ENCODE results near the gene ATG2A. TPM values are rescaled to one million over a fixed set of nuclear protein-coding genes. Genes with fewer than 3 reads are reported as not detected.
A peak's percentile ranks its signal among the peaks of the same experiment; 100 is the strongest.

ATG2A gene
- total RNA-seq, 1 experiment from 2014 or later, result 28.6 TPM

- H3K9me3 ChIP-seq (ENCODE audit: low read depth, low read length, poor library complexity, severe bottlenecking), result no peaks in the 10 kb centered on the region
- no TSS peak for BruUV-seq (replicated peaks)
- no peak overlapping the region for H3K4me3 ChIP-seq (ENCODE audit: low read depth, low read length, poor library complexity, severe bottlenecking)
- no peaks in the 10 kb centered on the region for H3K4me1 ChIP-seq (ENCODE audit: insufficient read depth, low read length, poor library complexity, severe bottlenecking)
- no peaks in the 10 kb centered on the region for H3K36me3 ChIP-seq (ENCODE audit: insufficient read depth, low read length, poor library complexity, severe bottlenecking)
- CTCF ChIA-PET, result no interaction called here
- H3K27ac ChIP-seq (ENCODE audit: low read depth, low read length, poor library complexity, severe bottlenecking), result no peak overlapping the region
- peak; percentile 28 for DNase-seq (ENCODE audit: low spot score)
- intact Hi-C loops (cut with micrococcal nuclease; ENCODE audit: unreplicated experiment), result no loop called here
- TF ChIP-seq EZH2 (IDR thresholded peaks at IDR 0.05; ENCODE audit: borderline replicate concordance, low read depth, low read length, poor library complexity, severe bottlenecking), result no peak
- TF ChIP-seq, protein P1, sequence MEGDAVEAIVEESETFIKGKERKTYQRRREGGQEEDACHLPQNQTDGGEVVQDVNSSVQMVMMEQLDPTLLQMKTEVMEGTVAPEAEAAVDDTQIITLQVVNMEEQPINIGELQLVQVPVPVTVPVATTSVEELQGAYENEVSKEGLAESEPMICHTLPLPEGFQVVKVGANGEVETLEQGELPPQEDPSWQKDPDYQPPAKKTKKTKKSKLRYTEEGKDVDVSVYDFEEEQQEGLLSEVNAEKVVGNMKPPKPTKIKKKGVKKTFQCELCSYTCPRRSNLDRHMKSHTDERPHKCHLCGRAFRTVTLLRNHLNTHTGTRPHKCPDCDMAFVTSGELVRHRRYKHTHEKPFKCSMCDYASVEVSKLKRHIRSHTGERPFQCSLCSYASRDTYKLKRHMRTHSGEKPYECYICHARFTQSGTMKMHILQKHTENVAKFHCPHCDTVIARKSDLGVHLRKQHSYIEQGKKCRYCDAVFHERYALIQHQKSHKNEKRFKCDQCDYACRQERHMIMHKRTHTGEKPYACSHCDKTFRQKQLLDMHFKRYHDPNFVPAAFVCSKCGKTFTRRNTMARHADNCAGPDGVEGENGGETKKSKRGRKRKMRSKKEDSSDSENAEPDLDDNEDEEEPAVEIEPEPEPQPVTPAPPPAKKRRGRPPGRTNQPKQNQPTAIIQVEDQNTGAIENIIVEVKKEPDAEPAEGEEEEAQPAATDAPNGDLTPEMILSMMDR (conservative IDR thresholded peaks at IDR 0.05; ENCODE audit: low read depth, low read length), result no peak
- POLR2A ChIA-PET (ENCODE audit: low non-redundant PET), result no interaction called here
- H3K27me3 ChIP-seq (replicated peaks; ENCODE audit: insufficient read depth, low read depth, low read length, poor library complexity), result peaks cover 10% of the 10 kb centered on the region
Measured at GRCh38 chr11:64959498-64959897, 42.5 kb upstream of the ATG2A start.

GRCh38 chr11:64954201-64954600, 37.2 kb upstream of the ATG2A start:
- H3K4me3 ChIP-seq (ENCODE audit: low read depth, low read length, poor library complexity, severe bottlenecking), result no peak overlapping the region
- no peaks in the 10 kb centered on the region for H3K9me3 ChIP-seq (ENCODE audit: low read depth, low read length, poor library complexity, severe bottlenecking)
- H3K36me3 ChIP-seq (ENCODE audit: insufficient read depth, low read length, poor library complexity, severe bottlenecking), result no peaks in the 10 kb centered on the region
- H3K4me1 ChIP-seq (ENCODE audit: insufficient read depth, low read length, poor library complexity, severe bottlenecking), result no peaks in the 10 kb centered on the region
- POLR2A ChIA-PET (ENCODE audit: low non-redundant PET), result no interaction called here
- no peak overlapping the region for H3K27ac ChIP-seq (ENCODE audit: low read depth, low read length, poor library complexity, severe bottlenecking)
- H3K27me3 ChIP-seq (replicated peaks; ENCODE audit: insufficient read depth, low read depth, low read length, poor library complexity), result peaks cover 20% of the 10 kb centered on the region
- DNase-seq (ENCODE audit: low spot score), result no peak
- intact Hi-C loops (cut with micrococcal nuclease; ENCODE audit: unreplicated experiment), result no loop called here
- no TSS peak for BruUV-seq (replicated peaks)
- CTCF ChIA-PET, result no interaction called here
- TF ChIP-seq, protein P1 (conservative IDR thresholded peaks at IDR 0.05; ENCODE audit: low read depth, low read length), result no peak
- TF ChIP-seq EZH2 (IDR thresholded peaks at IDR 0.05; ENCODE audit: borderline replicate concordance, low read depth, low read length, poor library complexity, severe bottlenecking), result no peak

DNA sequence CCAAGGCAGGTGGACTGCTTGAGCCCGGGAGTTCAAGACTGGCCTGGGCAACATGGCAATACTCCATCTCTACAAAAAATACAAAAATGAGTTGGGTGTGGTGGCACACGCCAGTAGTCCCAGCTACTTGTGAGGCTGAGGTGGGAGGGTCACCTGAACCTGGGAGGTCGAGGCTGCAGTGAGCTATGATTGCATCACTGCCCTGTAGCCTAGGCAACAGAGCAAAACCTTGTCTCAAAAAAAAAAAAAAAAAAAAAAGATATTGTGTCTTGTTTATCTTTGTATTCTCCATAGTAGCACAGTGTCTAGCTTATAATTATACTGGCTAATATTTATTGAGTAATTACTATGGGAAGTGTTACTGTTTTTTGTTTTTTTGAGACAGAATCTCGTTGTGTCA, 34.5 kb upstream of the ATG2A start:
- BruUV-seq (replicated peaks), result no TSS peak
- H3K36me3 ChIP-seq (ENCODE audit: insufficient read depth, low read length, poor library complexity, severe bottlenecking), result no peaks in the 10 kb centered on the region
- DNase-seq (ENCODE audit: low spot score), result no peak
- H3K4me1 ChIP-seq (ENCODE audit: insufficient read depth, low read length, poor library complexity, severe bottlenecking), result no peaks in the 10 kb centered on the region
- intact Hi-C loops (cut with micrococcal nuclease; ENCODE audit: unreplicated experiment), result no loop called here
- no peak overlapping the region for H3K27ac ChIP-seq (ENCODE audit: low read depth, low read length, poor library complexity, severe bottlenecking)
- no peaks in the 10 kb centered on the region for H3K9me3 ChIP-seq (ENCODE audit: low read depth, low read length, poor library complexity, severe bottlenecking)
- H3K4me3 ChIP-seq (ENCODE audit: low read depth, low read length, poor library complexity, severe bottlenecking), result no peak overlapping the region
- POLR2A ChIA-PET (ENCODE audit: low non-redundant PET), result interaction anchor here (0.6 kb wide), 1 partner anchor 1715 kb away, joined by 12 read pairs; no protein-coding TSS in a partner anchor
- TF ChIP-seq, protein P1 (conservative IDR thresholded peaks at IDR 0.05; ENCODE audit: low read depth, low read length), result no peak
- no peak for TF ChIP-seq EZH2 (IDR thresholded peaks at IDR 0.05; ENCODE audit: borderline replicate concordance, low read depth, low read length, poor library complexity, severe bottlenecking)
- H3K27me3 ChIP-seq (replicated peaks; ENCODE audit: insufficient read depth, low read depth, low read length, poor library complexity), result peaks cover 20% of the 10 kb centered on the region
- CTCF ChIA-PET, result interaction anchor here (0.6 to 0.7 kb wide), 2 partner anchors 18 to 166 kb away, joined by 3 to 6 read pairs; partner anchors contain the start of gene ZNHIT2

All from A673 (cell line).